PFSK-1 (cell line): ENCODE data around the gene FGD2.

Experiments
- FOXP2 ChIP-seq: optimal IDR thresholded peaks from 2 replicates; pipeline ENCODE3; 2011; ENCODE audit warnings: borderline replicate concordance, control low read depth, inconsistent platforms; ENCODE audit not compliant: insufficient read depth; ENCODE audit errors: extremely low read length, extremely low read depth
- POLR2AphosphoS5 ChIP-seq: IDR thresholded peaks from 2 replicates; pipeline ENCODE4 v1.6.1; 2012; ENCODE audit warnings: low read depth, mild to moderate bottlenecking, control low read depth, low read length, moderate library complexity
- SIN3A ChIP-seq: IDR thresholded peaks from 2 replicates; pipeline ENCODE4 v1.6.1; 2012; ENCODE audit warnings: mild to moderate bottlenecking, low read length, moderate library complexity, borderline replicate concordance; ENCODE audit not compliant: insufficient read depth
- TAF1 ChIP-seq: IDR thresholded peaks from 2 replicates; pipeline ENCODE4 v1.6.1; 2012; ENCODE audit warnings: low read length, control low read depth, borderline replicate concordance; ENCODE audit not compliant: insufficient read depth
- TF ChIP-seq, protein P1 (sequence below), 2 experiments: IDR thresholded peaks; 2 replicates each; pipeline versions ENCODE4 v1.6.1 to v1.8.0; 2011 to 2012; ENCODE audit warnings: low read depth in 2 of 2, low read length in 2 of 2, control low read depth in 1 of 2, inconsistent platforms in 1 of 2, mild to moderate bottlenecking in 1 of 2, moderate library complexity in 1 of 2; ENCODE audit not compliant: insufficient read depth in 1 of 2

FGD2 gene

DNA sequence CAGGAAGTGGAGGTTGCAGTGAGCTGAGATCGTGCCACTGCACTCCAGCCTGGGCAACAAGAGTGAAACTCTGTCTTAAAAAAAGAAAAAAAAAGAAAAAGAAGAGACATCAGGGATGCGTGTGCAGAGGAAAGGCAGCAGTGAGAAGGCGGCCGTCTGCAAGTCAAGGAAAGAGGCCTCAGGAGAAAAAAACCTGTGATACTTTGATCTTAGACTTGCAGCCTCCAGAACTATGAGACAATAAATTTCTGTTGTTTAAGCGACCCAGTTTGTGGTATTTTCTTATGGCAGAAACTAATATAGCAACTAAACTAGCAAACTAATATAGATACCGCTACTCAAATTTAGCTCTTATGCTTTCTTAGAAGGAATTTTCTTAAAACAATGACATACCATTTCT, 36.1 kb downstream of the FGD2 start:
- TF ChIP-seq POLR2AphosphoS5 (no peak), TAF1 (no peak), FOXP2 (no peak), SIN3A (no peak)
- TF ChIP-seq, protein P1, sequence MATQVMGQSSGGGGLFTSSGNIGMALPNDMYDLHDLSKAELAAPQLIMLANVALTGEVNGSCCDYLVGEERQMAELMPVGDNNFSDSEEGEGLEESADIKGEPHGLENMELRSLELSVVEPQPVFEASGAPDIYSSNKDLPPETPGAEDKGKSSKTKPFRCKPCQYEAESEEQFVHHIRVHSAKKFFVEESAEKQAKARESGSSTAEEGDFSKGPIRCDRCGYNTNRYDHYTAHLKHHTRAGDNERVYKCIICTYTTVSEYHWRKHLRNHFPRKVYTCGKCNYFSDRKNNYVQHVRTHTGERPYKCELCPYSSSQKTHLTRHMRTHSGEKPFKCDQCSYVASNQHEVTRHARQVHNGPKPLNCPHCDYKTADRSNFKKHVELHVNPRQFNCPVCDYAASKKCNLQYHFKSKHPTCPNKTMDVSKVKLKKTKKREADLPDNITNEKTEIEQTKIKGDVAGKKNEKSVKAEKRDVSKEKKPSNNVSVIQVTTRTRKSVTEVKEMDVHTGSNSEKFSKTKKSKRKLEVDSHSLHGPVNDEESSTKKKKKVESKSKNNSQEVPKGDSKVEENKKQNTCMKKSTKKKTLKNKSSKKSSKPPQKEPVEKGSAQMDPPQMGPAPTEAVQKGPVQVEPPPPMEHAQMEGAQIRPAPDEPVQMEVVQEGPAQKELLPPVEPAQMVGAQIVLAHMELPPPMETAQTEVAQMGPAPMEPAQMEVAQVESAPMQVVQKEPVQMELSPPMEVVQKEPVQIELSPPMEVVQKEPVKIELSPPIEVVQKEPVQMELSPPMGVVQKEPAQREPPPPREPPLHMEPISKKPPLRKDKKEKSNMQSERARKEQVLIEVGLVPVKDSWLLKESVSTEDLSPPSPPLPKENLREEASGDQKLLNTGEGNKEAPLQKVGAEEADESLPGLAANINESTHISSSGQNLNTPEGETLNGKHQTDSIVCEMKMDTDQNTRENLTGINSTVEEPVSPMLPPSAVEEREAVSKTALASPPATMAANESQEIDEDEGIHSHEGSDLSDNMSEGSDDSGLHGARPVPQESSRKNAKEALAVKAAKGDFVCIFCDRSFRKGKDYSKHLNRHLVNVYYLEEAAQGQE (IDR thresholded peaks at IDR 0.05; ENCODE audit: insufficient read depth in 1 of 2, low read depth in 2 of 2, low read length in 2 of 2) = no peak

DNA sequence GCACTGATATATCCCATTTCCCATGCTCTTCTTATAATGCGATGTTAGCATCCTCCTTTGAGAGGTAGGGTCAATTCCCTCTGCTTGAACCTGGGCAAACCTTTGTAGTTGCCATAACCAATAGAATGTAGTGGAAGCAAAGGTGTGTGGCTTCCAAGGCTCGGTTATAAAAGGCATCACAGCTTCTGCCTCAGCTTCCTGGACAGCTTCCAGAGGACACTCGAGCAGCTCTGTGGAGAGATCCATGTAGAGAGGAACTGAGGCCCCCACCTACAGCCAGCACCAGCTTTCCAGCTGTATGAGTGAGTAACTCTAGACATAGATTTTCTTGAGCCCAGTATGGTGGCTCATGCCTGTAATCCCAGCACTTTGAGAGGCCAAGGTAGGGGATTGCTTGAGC, 36.7 kb downstream of the FGD2 start:
- TF ChIP-seq TAF1 = no peak
- TF ChIP-seq POLR2AphosphoS5 = no peak

DNA sequence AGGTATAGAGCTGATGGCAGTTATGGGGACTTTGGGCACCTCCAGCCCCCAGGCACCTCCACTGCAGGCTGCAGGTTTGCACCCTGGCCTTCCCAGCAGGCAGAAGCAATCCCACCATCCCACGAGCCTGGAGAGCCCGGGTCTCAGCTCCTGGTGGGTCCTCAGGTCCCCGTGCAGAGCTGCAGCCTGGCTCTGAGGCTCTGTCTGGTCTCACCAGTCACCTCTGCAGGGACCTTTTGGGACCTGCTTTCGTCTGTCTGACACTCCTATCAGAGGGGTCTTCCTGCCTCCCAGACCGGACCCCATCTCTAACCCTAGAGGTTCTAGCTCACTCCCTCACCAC, 41.9 kb downstream of the FGD2 start:
- no peak for TF ChIP-seq FOXP2
- TF ChIP-seq POLR2AphosphoS5 = no peak
- TF ChIP-seq SIN3A = no peak
- no peak for TF ChIP-seq TAF1
- TF ChIP-seq, protein P1 (IDR thresholded peaks at IDR 0.05; ENCODE audit: insufficient read depth in 1 of 2, low read depth in 2 of 2, low read length in 2 of 2) = no peak

DNA sequence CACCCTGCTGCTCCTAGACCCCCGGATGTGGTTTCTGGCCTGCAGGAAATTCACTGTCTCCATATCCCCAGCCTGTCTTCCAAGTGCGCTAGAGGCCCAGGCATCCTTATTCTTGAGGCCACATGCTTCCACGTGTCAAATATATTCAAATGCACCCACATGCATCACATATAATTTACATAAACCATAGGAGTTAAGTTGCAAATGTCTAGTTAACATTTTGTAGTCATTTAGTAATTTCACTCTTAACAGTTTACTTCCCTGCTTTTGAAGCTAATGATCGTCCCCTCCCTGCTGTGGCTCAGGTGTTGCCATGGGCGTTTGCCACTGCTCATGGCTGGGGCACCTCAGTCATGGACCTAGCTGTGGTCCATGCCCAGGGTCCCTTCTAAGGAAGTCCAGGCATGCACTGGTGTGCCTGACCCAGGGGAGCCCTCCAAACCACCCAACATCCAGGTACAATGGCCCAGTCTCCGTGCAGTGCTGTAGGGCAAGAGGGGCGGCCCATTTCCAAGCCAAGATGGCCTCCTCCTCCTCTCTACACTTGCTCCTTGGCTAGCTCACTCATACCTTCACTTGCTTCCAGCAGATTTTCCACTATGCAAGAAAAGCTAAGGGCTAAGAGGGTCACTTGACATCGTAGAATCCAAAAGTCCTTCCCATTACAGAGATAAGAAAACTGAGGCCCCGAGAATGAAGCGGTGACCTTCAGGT, 42.4 kb downstream of the FGD2 start:
- TF ChIP-seq TAF1 (no peak), SIN3A (no peak), POLR2AphosphoS5 (no peak), FOXP2 (no peak)
- TF ChIP-seq, protein P1 (IDR thresholded peaks at IDR 0.05; ENCODE audit: insufficient read depth in 1 of 2, low read depth in 2 of 2, low read length in 2 of 2) = no peak

DNA sequence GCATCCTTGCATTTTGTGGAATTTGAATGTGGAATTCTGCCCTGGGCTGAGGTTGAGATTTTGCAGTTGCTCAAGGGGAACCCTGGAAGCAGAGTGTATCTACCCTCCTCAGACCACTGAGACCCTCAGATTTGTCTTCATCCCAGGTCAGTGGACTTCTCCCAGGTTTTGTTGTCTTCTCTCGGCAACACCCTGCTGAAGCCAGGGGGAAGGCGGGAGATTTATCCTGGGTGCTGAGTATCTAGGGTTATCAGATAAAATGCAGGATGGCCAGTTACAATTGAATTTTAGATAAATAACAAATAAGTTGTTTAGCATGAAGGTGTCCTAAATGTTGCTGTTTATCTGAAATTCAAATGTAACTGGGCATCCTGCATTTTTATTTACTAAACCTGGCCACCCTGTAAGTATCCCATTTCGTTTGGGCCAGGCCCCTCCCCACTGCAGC, 43.0 kb downstream of the FGD2 start:
- TF ChIP-seq, protein P1 (IDR thresholded peaks at IDR 0.05; ENCODE audit: insufficient read depth in 1 of 2, low read depth in 2 of 2, low read length in 2 of 2) = no peak
- TF ChIP-seq FOXP2 (no peak), TAF1 (no peak), SIN3A (no peak), POLR2AphosphoS5 (no peak)
